ENCODE data around the gene BATF3. TPM values are rescaled to one million over a fixed set of nuclear protein-coding genes. Genes with fewer than 3 reads are reported as not detected.

The BATF3 gene, protein sequence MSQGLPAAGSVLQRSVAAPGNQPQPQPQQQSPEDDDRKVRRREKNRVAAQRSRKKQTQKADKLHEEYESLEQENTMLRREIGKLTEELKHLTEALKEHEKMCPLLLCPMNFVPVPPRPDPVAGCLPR
- 1 to 10 TPM; 1.7 to 2.8 TPM for total RNA-seq

DNA sequence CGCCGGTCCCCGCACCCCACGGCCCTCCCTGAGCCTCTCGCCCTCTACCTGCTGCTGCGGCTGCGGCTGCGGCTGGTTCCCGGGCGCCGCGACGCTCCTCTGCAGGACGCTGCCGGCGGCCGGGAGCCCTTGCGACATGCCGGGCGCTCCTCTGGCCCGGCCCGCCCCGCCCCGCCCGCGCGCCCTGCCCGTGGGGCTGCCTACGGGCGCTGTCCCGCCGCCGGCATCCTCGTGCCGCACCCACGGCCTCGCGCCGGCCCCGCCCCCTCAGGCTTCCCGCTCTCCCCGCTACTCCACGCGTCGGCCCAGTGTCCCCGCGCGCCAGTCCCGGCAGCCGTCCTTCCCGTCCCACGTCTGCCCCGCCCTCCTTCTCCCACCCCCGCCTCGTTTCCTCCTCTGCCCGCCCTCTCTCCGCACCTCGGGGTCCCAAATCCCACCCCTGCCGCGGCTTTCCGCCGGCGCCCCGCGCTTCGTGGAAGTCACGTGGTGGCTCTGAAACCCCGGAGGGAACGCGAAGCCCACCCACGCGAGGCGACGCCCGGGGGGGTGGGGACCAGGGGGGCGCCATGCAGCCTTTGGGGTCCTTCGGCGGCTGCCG is at the start of gene BATF3:
BATF3 (minus strand) TSS at position 216 of the 598 bp plus-strand sequence; CDS start at position 138, 78 bp downstream.

Other genes with a start within 250 kb of the BATF3 start
- gene ATF3, start 91.1 kb downstream of the BATF3 start, total RNA-seq: 1 to 10 TPM; 4.7 to 5.9 TPM
- gene NSL1, start 91.9 kb upstream of the BATF3 start, total RNA-seq: 10 to 100 TPM; 31.3 to 42.0 TPM
- 10 to 100 TPM; 13.7 to 17.6 TPM for gene TATDN3, start 92.1 kb upstream of the BATF3 start, total RNA-seq
- under 1 TPM in 1 of 2 donors, not detected in 1; 0.34 TPM for gene SPATA45, start 147.8 kb upstream of the BATF3 start, total RNA-seq
- 10 to 100 TPM; 13.1 to 17.0 TPM for gene FLVCR1, start 158.4 kb upstream of the BATF3 start, total RNA-seq